ENCODE measurements around the gene LPP.

- TF ChIP-seq CTCF (IDR thresholded peaks at IDR 0.05; ENCODE audit: insufficient read depth, low read length, poor library complexity, severe bottlenecking) (no peak), EZH2phosphoT487 (conservative IDR thresholded peaks at IDR 0.05; ENCODE audit: low read length) (no peak)
Observed at GRCh38 chr3:188339410-188340295, 185.7 kb downstream of the LPP start.

All from SU-DHL-6 (cell line).